Measurements from ENCODE around the gene SDCBP2. TPM values are rescaled to one million over a fixed set of nuclear protein-coding genes. Genes with fewer than 3 reads are reported as not detected.

The SDCBP2 gene
- total RNA-seq, 1 donor from 2014 or later = 2.9 TPM

DNA sequence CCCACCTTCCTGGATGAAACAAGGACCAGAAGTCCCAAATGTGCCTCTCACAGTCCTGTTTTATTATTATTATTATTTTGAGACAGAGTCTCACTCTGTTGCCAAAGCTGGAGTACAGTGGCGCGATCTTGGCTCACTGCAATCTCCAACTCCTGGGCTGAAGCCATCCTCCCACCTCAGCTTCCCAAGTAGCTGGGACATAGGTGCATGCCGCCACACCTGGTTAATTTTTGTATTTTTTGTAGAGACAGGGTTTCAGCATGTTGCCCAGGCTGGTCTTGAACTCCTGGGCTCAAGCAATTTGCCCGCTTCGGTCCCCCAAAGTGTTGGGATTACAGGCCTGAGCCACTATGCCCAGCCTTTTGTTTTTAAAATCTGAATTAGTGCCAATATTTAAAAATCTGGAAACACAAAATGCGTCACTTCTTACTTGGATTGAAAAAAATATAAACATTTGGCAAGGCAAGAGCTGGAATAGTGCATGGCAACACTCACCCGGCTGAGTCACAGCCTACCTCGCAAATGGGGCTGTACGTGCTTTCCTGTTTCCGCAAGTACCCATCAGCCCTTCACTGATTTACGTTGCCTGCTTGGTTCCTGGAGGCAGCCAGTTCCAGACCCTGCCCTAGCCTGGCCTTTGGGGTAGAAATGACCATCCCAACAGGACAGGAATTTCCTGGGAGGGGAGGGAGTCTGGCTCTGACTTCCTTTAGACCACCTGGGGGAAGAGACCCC, 6.3 kb downstream of the SDCBP2 start:
- Mint-ChIP-seq H3K27me3 (ENCODE audit: low read depth) (peaks cover 17% of the 10 kb centered on the region), H3K9me3 (no peaks in the 10 kb centered on the region), H3K27ac (no peak overlapping the region), H3K4me3 (no peak overlapping the region), H3K4me1 (peaks cover 8% of the 10 kb centered on the region), H3K36me3 (no peaks in the 10 kb centered on the region)
- DNase-seq (ENCODE audit: low spot score in 2 of 2, unreplicated experiment in 2 of 2) = no peak
- TF ChIP-seq, protein P1, sequence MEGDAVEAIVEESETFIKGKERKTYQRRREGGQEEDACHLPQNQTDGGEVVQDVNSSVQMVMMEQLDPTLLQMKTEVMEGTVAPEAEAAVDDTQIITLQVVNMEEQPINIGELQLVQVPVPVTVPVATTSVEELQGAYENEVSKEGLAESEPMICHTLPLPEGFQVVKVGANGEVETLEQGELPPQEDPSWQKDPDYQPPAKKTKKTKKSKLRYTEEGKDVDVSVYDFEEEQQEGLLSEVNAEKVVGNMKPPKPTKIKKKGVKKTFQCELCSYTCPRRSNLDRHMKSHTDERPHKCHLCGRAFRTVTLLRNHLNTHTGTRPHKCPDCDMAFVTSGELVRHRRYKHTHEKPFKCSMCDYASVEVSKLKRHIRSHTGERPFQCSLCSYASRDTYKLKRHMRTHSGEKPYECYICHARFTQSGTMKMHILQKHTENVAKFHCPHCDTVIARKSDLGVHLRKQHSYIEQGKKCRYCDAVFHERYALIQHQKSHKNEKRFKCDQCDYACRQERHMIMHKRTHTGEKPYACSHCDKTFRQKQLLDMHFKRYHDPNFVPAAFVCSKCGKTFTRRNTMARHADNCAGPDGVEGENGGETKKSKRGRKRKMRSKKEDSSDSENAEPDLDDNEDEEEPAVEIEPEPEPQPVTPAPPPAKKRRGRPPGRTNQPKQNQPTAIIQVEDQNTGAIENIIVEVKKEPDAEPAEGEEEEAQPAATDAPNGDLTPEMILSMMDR (IDR thresholded peaks at IDR 0.05; ENCODE audit: unreplicated experiment) = no peak

DNA sequence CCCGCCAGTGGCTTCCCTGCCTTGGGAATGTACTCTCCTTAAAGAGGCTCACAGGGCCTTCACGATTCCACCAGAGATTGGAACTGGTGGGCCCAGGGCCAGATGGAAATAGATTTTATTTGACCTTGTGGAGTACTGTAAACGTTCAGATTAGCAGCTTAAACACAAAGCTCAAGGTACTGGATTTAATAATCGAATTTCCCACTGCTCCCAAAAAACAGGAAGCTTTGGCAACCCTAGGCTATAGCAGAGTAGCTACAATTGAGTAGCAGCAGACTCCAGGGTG, 7.3 kb downstream of the SDCBP2 start:
- no peaks in the 10 kb centered on the region for H3K4me1 Mint-ChIP-seq
- H3K27me3 Mint-ChIP-seq (ENCODE audit: low read depth) = peaks cover 22% of the 10 kb centered on the region
- H3K27ac Mint-ChIP-seq = no peak overlapping the region
- H3K9me3 Mint-ChIP-seq = no peaks in the 10 kb centered on the region
- H3K4me3 Mint-ChIP-seq = no peak overlapping the region
- TF ChIP-seq, protein P1 (IDR thresholded peaks at IDR 0.05; ENCODE audit: unreplicated experiment) = no peak
- DNase-seq (ENCODE audit: low spot score in 2 of 2, unreplicated experiment in 2 of 2) = no peak
- no peaks in the 10 kb centered on the region for H3K36me3 Mint-ChIP-seq

DNA sequence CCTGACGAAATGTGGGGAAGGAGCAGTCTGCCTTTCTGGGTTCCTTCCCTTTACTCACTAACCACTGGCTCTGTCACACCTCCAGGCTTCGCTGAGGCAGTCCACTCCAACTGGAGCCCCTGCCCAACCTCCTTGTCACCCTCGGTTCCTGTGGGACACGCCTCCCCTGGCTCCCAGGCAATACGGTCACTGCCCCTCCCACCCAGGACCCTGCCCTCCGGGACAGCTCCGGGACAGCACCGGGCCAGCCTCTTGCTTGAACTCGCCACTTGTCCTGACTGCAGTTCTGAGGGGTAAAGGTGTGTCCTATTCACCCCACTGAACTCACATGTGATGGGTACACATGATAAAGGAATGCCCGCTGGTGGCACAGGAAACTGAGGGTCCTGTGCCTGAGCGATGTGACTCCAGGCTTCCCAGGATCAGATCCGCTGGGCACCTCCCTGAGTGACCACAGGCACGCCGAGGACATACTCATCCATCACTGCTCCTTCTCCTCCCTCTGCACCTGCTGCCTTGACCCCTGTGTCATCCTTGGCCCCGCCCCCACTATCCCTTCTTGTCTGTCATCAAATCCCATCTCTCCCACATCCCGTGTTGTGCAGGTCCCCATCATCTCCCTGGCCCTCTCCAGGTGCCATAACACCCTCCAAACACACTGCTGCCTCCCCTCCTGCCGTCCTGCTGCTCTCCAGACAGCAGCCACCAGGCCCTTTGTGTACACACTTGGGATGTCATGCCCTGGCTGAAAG, 7.9 kb downstream of the SDCBP2 start:
- Mint-ChIP-seq H3K4me1 (no peaks in the 10 kb centered on the region), H3K4me3 (no peak overlapping the region), H3K9me3 (no peaks in the 10 kb centered on the region), H3K27me3 (ENCODE audit: low read depth) (peaks cover 23% of the 10 kb centered on the region), H3K36me3 (no peaks in the 10 kb centered on the region), H3K27ac (no peak overlapping the region)
- no peak for DNase-seq (ENCODE audit: low spot score in 2 of 2, unreplicated experiment in 2 of 2)
- TF ChIP-seq, protein P1 (IDR thresholded peaks at IDR 0.05; ENCODE audit: unreplicated experiment) = no peak

GRCh38 chr20:1320016-1320415, 8.9 kb downstream of the SDCBP2 start:
- Mint-ChIP-seq H3K4me1 (no peaks in the 10 kb centered on the region), H3K4me3 (no peak overlapping the region), H3K27ac (no peak overlapping the region), H3K36me3 (no peaks in the 10 kb centered on the region), H3K27me3 (ENCODE audit: low read depth) (peaks cover 24% of the 10 kb centered on the region), H3K9me3 (no peaks in the 10 kb centered on the region)
- TF ChIP-seq, protein P1 (IDR thresholded peaks at IDR 0.05; ENCODE audit: unreplicated experiment) = no peak
- no peak for DNase-seq (ENCODE audit: low spot score in 2 of 2, unreplicated experiment in 2 of 2)

DNA sequence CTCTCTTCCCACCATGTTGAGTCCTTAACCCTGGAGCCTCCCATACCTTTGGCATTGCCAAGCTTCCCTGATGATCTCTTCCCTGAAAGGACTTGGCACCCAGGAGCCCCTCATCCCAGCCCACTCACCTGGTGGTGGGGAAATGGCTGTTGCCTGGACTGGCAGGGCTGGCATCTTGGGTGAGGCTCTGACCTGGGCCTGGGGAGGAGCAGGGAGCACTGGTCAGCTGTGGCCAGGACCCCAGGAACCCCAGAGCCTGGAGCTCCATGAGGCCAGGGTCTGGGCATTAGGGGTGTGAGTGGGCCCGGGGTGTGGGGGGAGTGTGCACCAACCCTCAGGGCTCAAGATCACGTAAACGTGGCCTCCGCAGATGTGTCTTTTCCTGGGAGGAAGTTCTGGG, 9.5 kb downstream of the SDCBP2 start:
- Mint-ChIP-seq H3K4me1 (no peaks in the 10 kb centered on the region), H3K27me3 (ENCODE audit: low read depth) (peaks cover 24% of the 10 kb centered on the region), H3K9me3 (no peaks in the 10 kb centered on the region), H3K36me3 (no peaks in the 10 kb centered on the region), H3K27ac (no peak overlapping the region), H3K4me3 (no peak overlapping the region)
- DNase-seq (ENCODE audit: low spot score in 2 of 2, unreplicated experiment in 2 of 2) = no peak
- TF ChIP-seq, protein P1 (IDR thresholded peaks at IDR 0.05; ENCODE audit: unreplicated experiment) = no peak
